ENCODE measurements around the gene AUH.
A peak's percentile ranks its signal among the peaks of the same experiment; 100 is the strongest.

The AUH gene

GRCh38 chr9:91336786-91337185 lies 24.9 kb downstream of the AUH start:
- no peak for DNase-seq

DNA sequence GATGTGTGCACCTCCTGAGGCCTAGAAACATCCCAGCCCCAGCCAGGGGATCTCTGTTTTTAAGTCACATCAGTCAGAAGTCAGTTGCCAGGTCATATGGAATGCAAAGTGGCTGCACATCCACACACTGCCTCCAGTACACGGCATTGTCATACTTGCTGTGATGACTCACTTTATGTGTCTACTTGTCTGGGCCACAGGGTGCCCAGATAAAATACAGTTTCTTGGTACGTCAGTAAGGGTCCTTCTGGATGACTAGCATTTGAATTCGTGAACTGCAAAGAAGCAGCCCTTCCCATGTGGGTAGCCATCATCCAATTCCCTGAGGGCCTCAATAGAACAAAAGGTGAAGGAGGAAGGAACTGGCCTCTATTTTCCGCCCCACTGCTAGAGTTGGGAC lies 27.7 kb downstream of the AUH start:
- no peak for DNase-seq

GRCh38 chr9:91333551-91333950 lies 28.2 kb downstream of the AUH start:
- no peak for DNase-seq

GRCh38 chr9:91332546-91333231 lies 29.0 kb downstream of the AUH start:
- no peak for DNase-seq

GRCh38 chr9:91331849-91332248 lies 29.9 kb downstream of the AUH start:
- DNase-seq: no peak

DNA sequence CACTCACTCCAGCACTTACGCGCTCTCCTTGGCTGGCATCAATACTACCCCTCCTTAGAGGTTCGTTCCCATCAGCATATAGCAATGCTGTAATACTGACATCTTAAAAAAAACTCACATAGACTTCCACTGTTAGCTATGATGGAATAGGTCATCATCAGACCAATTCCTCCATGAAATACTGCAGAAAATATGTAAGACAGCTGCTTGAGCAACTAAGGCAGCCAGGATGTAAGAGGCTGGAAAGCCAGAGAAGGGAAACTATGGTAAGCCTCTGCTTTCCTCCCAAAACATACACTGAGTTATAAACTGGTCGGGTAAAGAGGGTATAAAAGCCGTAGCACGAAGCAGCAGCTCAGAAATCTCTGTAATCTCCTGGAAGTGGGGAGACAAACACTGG lies 33.5 kb downstream of the AUH start:
- no peak for DNase-seq

DNA sequence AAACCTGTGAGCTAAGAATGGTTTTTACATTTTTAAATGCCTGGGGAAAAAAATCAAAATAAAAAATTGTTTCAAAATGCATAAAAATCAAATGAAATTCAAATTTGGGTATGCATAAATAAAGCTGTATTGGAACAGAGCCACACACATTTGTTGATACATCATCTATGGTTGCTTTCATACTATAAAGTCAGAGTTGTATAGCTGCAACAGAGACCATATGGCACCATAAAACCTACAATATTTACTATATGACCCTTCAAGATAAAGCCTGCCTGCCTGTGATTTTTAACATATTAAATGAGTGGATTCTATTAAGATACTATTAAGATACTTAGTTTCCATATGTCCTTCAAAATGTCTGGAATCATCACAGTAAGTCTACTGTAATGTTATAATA lies 40.0 kb downstream of the AUH start:
- DNase-seq: no peak

GRCh38 chr9:91320299-91320698 lies 41.4 kb downstream of the AUH start:
- no peak for DNase-seq

GRCh38 chr9:91316093-91316492 lies 45.6 kb downstream of the AUH start:
- DNase-seq: no peak

GRCh38 chr9:91315191-91315590 lies 46.5 kb downstream of the AUH start:
- no peak for DNase-seq

DNA sequence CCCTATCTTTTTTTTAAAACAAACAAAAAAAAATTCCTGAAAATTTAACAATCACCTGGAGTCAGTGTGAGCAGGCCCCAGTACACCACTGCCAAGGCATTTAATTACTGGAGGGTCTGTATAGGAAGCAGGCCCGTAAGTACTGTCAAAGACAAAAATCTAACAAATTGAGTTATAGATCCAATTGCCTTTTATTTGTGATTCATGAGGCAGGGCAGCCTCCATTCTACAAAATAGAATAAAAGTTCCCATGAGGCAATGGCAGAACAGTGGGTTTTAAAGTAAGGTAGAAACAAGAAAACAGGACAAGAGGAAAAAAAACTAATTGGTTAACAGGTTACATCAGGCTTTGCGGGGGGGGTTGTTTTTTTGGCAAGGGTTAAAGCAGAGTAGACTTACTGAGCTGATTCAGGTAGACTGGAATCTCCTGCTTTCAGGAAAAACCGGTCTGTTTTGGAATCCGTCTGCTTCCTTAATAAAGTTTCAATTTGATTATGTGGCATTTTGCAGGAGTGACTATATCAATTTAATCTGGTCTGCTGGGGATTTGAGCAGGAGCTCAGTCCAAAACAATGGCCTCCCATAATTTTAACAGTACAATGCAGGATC lies 48.9 kb downstream of the AUH start:
- peak; percentile 35 for DNase-seq

- DNase-seq: no peak
These were observed 51.7 kb downstream of the AUH start for GRCh38 chr9:91310037-91310436.

DNA sequence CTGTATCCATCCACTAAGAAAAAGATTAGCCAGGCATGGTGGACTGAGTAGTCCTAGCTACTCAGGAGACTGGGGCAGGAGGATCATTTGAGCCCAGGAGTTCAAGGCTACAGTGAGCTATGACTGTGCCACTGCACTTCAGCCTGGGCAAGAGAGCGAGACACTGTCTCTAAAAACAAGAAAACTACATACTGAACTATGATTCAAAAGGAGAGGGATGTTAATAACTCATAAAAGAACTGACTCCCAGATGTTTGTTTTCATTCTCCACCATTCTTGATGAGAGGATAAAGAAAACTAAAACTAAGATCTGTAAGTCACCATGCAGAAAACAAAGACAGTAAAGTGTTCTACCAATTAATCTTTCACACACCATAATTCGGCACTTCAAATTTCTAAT lies 53.5 kb downstream of the AUH start:
- DNase-seq: no peak

- DNase-seq: no peak
These were observed 54.4 kb downstream of the AUH start for GRCh38 chr9:91307279-91307678.

- no peak for DNase-seq
These were observed 55.5 kb downstream of the AUH start for GRCh38 chr9:91306296-91306630.

GRCh38 chr9:91305596-91306295 lies 56.0 kb downstream of the AUH start:
- DNase-seq: no peak

GRCh38 chr9:91303741-91304415 lies 57.8 kb downstream of the AUH start:
- no peak for DNase-seq

- no peak for DNase-seq
These were observed 58.9 kb downstream of the AUH start for GRCh38 chr9:91302831-91303230.

GRCh38 chr9:91301161-91301560 lies 60.6 kb downstream of the AUH start:
- no peak for DNase-seq

DNA sequence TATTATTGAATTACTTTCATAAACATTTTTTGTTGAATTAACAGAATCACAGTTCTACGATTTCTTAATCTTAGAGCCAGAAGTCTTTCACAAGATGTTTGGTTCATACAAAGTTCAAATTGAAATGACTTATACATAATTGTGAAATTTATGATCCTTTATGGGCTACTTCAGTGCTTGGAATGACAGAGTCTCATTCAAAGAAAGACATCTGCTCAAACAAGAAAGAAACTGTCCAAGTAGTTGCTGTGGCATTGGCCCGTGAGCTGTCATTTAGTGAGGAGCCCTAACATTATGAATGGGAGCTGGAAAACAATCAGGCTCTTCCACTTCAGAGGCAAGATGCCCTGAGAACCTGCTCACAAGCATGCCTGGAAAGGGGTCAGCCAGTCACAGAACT lies 63.4 kb downstream of the AUH start:
- DNase-seq: no peak

GRCh38 chr9:91297306-91297705 lies 64.4 kb downstream of the AUH start:
- no peak for DNase-seq

DNA sequence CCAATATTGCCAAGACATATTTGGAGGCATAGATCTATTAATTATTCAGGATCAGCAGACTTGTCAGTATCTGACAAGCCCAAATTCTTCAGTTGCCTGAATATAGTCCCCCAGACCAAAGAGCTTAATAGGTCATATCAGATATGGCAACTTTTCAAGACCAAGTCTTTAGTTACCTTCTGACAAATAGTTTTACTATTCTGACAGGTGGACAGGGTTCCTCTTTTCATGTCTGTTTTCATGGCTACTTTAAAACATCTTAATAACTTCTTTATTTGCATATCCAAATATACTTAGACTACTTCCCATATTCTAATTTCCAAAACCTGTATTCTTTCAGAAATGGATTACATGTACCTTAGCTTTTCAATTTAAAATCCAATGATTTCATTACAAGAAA lies 65.4 kb downstream of the AUH start:
- DNase-seq: no peak

- DNase-seq: no peak
These were observed 66.4 kb downstream of the AUH start for GRCh38 chr9:91295357-91295756.

- no peak for DNase-seq
These were observed 69.9 kb downstream of the AUH start for GRCh38 chr9:91291866-91292265.
